BJ (cell line): ENCODE measurements around the gene SMC1B. TPM values are rescaled to one million over a fixed set of nuclear protein-coding genes. Genes with fewer than 3 reads are reported as not detected.

Experiments
- CTCF ChIA-PET: fragments of 350-600 bp; formaldehyde crosslinking; extraction: SDS; loops from one replicate; lab custom pipeline; 2021; ENCODE audit warnings: antibody characterized with exemption, inconsistent platforms; lab: Yijun Ruan, JAX
- POLR2A ChIA-PET: fragments of 300-600 bp; sonication (Branson Sonifier 250); formaldehyde crosslinking; extraction: SDS; loops from one replicate; lab custom pipeline; 2021; ENCODE audit warnings: antibody characterized with exemption; lab: Charles Lee
- DNase-seq: peaks from one replicate; pipeline ENCODE4 v3.0.0-alpha.2; 2011; ENCODE audit warnings: low read depth
- H3K27me3 ChIP-seq: 2 replicates; pipeline ENCODE4 v1.6.0; 2011; ENCODE audit warnings: low read length; ENCODE audit not compliant: control insufficient read depth, insufficient read depth
- H3K36me3 ChIP-seq: 2 replicates; pipeline ENCODE4 v1.5.1; 2011; ENCODE audit warnings: low read length; ENCODE audit not compliant: control insufficient read depth, insufficient read depth
- H3K4me3 ChIP-seq: 2 replicates; pipeline ENCODE4 v1.5.1; 2011; ENCODE audit warnings: low read depth, mild to moderate bottlenecking, control low read depth, low read length
- polyA plus RNA-seq: library from polyadenylated mRNA; depleted of rRNA; stranded (reverse); fragments of >200 nt; gene quantifications from 2 replicates; pipeline ENCODE4 v1.2.3, GENCODE V29; 2011
- TF ChIP-seq, protein P1 (sequence below): IDR thresholded peaks from 2 replicates; pipeline ENCODE4 v1.5.1; 2011; ENCODE audit warnings: low read depth, mild to moderate bottlenecking, control low read depth, inconsistent platforms, low read length, moderate library complexity; ENCODE audit not compliant: insufficient read depth

The SMC1B gene
- polyA plus RNA-seq, 1 experiment, result not detected

DNA sequence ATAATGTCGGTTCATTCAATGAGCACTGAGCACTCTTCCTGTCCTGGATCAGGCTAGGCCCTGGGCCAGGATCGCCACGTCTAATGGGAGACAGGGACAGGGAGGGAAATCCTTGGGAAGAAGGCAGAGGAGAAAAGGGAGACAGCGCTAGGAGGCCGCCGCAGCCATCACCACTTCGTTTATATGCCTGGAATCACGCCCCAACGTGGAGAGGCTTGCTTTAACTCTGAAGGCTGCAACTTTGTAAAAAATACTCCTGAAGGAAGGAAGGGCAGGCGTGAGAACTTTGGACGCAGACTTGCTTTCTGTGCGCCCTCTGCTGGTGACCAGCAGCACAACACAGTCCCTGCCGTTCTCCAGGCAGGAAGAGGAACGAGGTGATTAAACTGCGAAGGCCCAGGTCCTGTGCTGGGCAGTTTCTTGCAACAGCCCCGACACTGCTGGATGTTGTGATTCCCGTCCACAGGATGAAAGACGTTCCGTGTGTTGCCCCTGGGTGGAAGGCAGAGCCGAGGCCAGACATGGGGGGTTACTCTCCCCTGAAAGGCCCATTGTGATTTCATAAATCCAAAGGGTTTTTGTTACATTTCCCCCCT, 22.2 kb upstream of the SMC1B start:
- no peak for DNase-seq
- CTCF ChIA-PET, result interaction anchor here (0.7 to 2.7 kb wide), 7 partner anchors 10 to 305 kb away, joined by 3 to 12 read pairs (median 3); no protein-coding TSS in a partner anchor
- POLR2A ChIA-PET, result no interaction called here
- Histone ChIP-seq H3K4me3 (no peak overlapping the region), H3K36me3 (no peaks in the 10 kb centered on the region), H3K27me3 (no peaks in the 10 kb centered on the region)
- TF ChIP-seq, protein P1, sequence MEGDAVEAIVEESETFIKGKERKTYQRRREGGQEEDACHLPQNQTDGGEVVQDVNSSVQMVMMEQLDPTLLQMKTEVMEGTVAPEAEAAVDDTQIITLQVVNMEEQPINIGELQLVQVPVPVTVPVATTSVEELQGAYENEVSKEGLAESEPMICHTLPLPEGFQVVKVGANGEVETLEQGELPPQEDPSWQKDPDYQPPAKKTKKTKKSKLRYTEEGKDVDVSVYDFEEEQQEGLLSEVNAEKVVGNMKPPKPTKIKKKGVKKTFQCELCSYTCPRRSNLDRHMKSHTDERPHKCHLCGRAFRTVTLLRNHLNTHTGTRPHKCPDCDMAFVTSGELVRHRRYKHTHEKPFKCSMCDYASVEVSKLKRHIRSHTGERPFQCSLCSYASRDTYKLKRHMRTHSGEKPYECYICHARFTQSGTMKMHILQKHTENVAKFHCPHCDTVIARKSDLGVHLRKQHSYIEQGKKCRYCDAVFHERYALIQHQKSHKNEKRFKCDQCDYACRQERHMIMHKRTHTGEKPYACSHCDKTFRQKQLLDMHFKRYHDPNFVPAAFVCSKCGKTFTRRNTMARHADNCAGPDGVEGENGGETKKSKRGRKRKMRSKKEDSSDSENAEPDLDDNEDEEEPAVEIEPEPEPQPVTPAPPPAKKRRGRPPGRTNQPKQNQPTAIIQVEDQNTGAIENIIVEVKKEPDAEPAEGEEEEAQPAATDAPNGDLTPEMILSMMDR, result peak; percentile 96

DNA sequence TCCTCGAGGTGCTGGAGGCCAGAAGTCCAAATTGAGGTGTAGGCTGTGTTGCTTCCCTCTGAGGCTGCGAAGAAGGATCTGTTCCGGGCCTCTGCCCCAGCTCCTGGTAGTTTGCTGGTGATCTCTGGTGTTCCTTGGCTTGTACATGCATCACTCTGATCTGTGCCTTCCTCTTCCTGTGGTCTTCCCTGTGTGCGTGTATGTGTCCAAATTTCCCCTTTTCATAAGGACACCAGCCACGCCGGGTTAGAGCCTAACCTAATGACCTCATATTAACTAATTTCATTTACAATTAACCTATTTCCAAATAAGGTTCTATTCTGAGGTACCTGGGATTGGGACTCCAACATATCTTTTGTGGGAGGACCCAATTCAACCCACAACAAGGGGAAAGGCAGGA, 21.6 kb upstream of the SMC1B start:
- DNase-seq, result no peak
- Histone ChIP-seq H3K36me3 (no peaks in the 10 kb centered on the region), H3K27me3 (no peaks in the 10 kb centered on the region), H3K4me3 (no peak overlapping the region)
- TF ChIP-seq, protein P1, result no peak
- ChIA-PET POLR2A (no interaction called here), CTCF (interaction anchor here (0.6 to 1.2 kb wide), 8 partner anchors 8 to 339 kb away, joined by 3 read pairs; no protein-coding TSS in a partner anchor)

DNA sequence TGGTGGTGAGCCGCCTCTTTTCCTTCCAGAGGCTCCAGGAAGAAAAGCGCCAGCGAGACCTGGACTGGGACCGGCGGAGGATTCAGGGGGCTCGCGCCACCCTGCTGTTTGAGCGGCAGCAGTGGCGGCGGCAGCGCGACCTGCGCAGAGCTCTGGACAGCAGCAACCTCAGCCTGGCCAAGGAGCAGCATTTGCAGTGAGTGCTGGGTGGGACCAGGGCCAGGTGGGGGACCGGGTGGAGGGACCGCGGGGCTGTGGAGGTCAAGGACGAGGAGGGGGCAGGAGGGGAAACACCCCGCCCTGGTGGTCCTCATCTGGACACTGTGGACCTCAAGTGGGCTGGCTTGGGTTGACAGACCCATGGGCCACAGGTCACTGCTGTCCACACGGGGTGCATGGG, 17.5 kb upstream of the SMC1B start:
- Histone ChIP-seq H3K36me3 (no peaks in the 10 kb centered on the region), H3K4me3 (no peak overlapping the region), H3K27me3 (no peaks in the 10 kb centered on the region)
- DNase-seq, result no peak
- CTCF ChIA-PET, result interaction anchor here (1.7 kb wide), 1 partner anchor 16 kb away, joined by 6 read pairs; the partner anchor contains the start of genes RIBC2 and SMC1B
- TF ChIP-seq, protein P1, result no peak
- POLR2A ChIA-PET, result no interaction called here

DNA sequence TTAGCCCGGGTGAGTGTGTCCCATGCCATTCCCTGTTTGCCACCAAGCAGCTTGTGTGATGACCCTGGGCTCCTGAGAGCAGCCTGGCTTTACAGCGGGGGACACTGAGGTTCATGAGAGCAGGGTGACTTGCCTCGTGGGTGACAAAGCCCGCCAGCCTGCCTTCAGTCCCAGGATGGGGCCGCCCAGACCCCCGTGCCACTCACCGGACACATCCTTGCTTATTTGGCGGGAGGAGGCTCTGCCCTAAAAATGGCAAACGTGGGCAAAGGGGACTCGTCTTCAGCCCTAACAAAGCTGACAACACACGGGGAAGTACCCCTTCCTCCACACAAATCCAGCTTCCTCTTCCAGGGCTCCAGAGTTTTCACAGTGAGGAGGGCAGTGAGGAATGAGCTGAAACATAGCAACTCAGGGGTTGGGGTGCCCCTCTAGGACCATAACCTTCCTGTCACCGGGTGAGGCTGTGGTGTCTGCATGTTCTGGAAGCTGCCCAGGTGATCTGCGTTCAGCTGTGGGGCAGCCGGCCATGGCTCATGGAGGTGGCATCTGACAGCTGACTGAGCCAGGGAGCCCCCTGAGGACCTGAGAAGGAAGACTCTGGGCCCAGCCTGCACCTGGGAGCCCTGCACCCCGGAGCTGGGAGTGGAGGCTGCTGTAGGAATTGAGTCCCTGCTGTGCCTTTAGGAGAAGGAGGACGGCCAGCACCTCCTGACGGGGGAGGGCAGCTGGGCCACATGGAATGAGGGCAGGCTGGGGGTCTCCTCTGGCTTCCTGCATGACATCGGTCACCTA, 16.8 kb upstream of the SMC1B start:
- H3K27me3 ChIP-seq, result no peaks in the 10 kb centered on the region
- POLR2A ChIA-PET, result no interaction called here
- CTCF ChIA-PET, result interaction anchor here (0.9 to 1.7 kb wide), 2 partner anchors 16 to 158 kb away, joined by 3 to 6 read pairs; partner anchors contain the start of genes RIBC2 and SMC1B
- no peaks in the 10 kb centered on the region for H3K36me3 ChIP-seq
- no peak for DNase-seq
- no peak overlapping the region for H3K4me3 ChIP-seq
- TF ChIP-seq, protein P1, result no peak

DNA sequence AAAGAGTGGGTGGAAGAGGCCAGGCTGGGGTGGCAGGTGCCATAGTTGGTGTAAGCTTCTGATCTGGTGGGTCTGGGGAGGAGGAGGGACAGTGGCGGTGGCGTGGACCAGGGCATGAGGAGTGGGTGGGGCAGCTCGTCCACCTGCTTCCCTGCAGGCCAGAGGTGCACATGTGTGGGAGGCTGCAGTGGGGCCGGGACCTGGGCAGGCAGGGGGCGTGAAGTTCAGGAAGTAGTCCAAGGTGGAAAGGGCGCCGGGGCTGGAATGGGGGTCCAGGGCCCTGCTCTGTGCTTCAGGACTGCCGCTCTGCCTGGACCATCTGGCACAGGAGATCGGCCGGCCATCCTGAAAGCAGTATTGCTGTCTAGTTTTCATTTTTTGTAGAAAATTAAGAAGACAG, 16.0 kb upstream of the SMC1B start:
- no peak for DNase-seq
- no peak overlapping the region for H3K4me3 ChIP-seq
- ChIA-PET POLR2A (no interaction called here), CTCF (interaction anchor here (1.7 kb wide), 1 partner anchor 15 kb away, joined by 6 read pairs; the partner anchor contains the start of genes RIBC2 and SMC1B)
- no peaks in the 10 kb centered on the region for H3K36me3 ChIP-seq
- no peaks in the 10 kb centered on the region for H3K27me3 ChIP-seq
- TF ChIP-seq, protein P1, result no peak
